Measurements from ENCODE around the gene PEPD.

The PEPD gene

GRCh38 chr19:33554391-33554790 lies 32.8 kb upstream of the PEPD start:
- no peak overlapping the region for H3K27ac Mint-ChIP-seq
- no peaks in the 10 kb centered on the region for H3K9me3 Mint-ChIP-seq
- no peaks in the 10 kb centered on the region for H3K27me3 Mint-ChIP-seq (ENCODE audit: low read depth)
- H3K36me3 Mint-ChIP-seq (ENCODE audit: low read depth), result no peaks in the 10 kb centered on the region
- no peaks in the 10 kb centered on the region for H3K4me1 Mint-ChIP-seq (ENCODE audit: low read depth)
- H3K4me3 Mint-ChIP-seq, result no peak overlapping the region

GRCh38 chr19:33553530-33554310 lies 32.1 kb upstream of the PEPD start:
- Mint-ChIP-seq H3K4me3 (no peak overlapping the region), H3K27ac (no peak overlapping the region), H3K9me3 (no peaks in the 10 kb centered on the region), H3K27me3 (ENCODE audit: low read depth) (no peaks in the 10 kb centered on the region), H3K4me1 (ENCODE audit: low read depth) (no peaks in the 10 kb centered on the region), H3K36me3 (ENCODE audit: low read depth) (no peaks in the 10 kb centered on the region)

GRCh38 chr19:33552928-33553279 lies 31.3 kb upstream of the PEPD start:
- Mint-ChIP-seq H3K4me3 (no peak overlapping the region), H3K9me3 (no peaks in the 10 kb centered on the region), H3K27ac (no peak overlapping the region)

GRCh38 chr19:33552191-33552927 lies 30.8 kb upstream of the PEPD start:
- H3K27ac Mint-ChIP-seq, result no peak overlapping the region
- H3K36me3 Mint-ChIP-seq (ENCODE audit: low read depth), result no peaks in the 10 kb centered on the region
- no peak overlapping the region for H3K4me3 Mint-ChIP-seq
- H3K9me3 Mint-ChIP-seq, result no peaks in the 10 kb centered on the region
- no peaks in the 10 kb centered on the region for H3K4me1 Mint-ChIP-seq (ENCODE audit: low read depth)
- H3K27me3 Mint-ChIP-seq (ENCODE audit: low read depth), result no peaks in the 10 kb centered on the region

More at GRCh38 chr19:33552928-33553279, 31.3 kb upstream of the PEPD start:
- no peaks in the 10 kb centered on the region for H3K36me3 Mint-ChIP-seq (ENCODE audit: low read depth)
- H3K27me3 Mint-ChIP-seq (ENCODE audit: low read depth), result no peaks in the 10 kb centered on the region
- no peaks in the 10 kb centered on the region for H3K4me1 Mint-ChIP-seq (ENCODE audit: low read depth)

GRCh38 chr19:33551676-33552075 lies 30.1 kb upstream of the PEPD start:
- Mint-ChIP-seq H3K27me3 (ENCODE audit: low read depth) (no peaks in the 10 kb centered on the region), H3K9me3 (no peaks in the 10 kb centered on the region), H3K36me3 (ENCODE audit: low read depth) (no peaks in the 10 kb centered on the region), H3K4me1 (ENCODE audit: low read depth) (no peaks in the 10 kb centered on the region), H3K27ac (no peak overlapping the region), H3K4me3 (no peak overlapping the region)

GRCh38 chr19:33550768-33551167 lies 29.2 kb upstream of the PEPD start:
- no peaks in the 10 kb centered on the region for H3K27me3 Mint-ChIP-seq (ENCODE audit: low read depth)
- H3K4me3 Mint-ChIP-seq, result no peak overlapping the region
- H3K36me3 Mint-ChIP-seq (ENCODE audit: low read depth), result no peaks in the 10 kb centered on the region
- H3K4me1 Mint-ChIP-seq (ENCODE audit: low read depth), result no peaks in the 10 kb centered on the region
- no peak overlapping the region for H3K27ac Mint-ChIP-seq
- no peaks in the 10 kb centered on the region for H3K9me3 Mint-ChIP-seq

- no peaks in the 10 kb centered on the region for H3K36me3 Mint-ChIP-seq (ENCODE audit: low read depth)
- H3K27ac Mint-ChIP-seq, result no peak overlapping the region
- no peak overlapping the region for H3K4me3 Mint-ChIP-seq
- no peaks in the 10 kb centered on the region for H3K9me3 Mint-ChIP-seq
- H3K4me1 Mint-ChIP-seq (ENCODE audit: low read depth), result no peaks in the 10 kb centered on the region
- no peaks in the 10 kb centered on the region for H3K27me3 Mint-ChIP-seq (ENCODE audit: low read depth)
These were observed 26.1 kb upstream of the PEPD start for GRCh38 chr19:33547676-33548075.

GRCh38 chr19:33546656-33547055 lies 25.1 kb upstream of the PEPD start:
- Mint-ChIP-seq H3K4me1 (ENCODE audit: low read depth) (no peaks in the 10 kb centered on the region), H3K27me3 (ENCODE audit: low read depth) (no peaks in the 10 kb centered on the region), H3K9me3 (no peaks in the 10 kb centered on the region), H3K27ac (no peak overlapping the region), H3K4me3 (no peak overlapping the region), H3K36me3 (ENCODE audit: low read depth) (no peaks in the 10 kb centered on the region)

GRCh38 chr19:33545217-33545981 lies 23.8 kb upstream of the PEPD start:
- Mint-ChIP-seq H3K9me3 (no peaks in the 10 kb centered on the region), H3K4me3 (no peak overlapping the region), H3K36me3 (ENCODE audit: low read depth) (no peaks in the 10 kb centered on the region), H3K27ac (no peak overlapping the region), H3K27me3 (ENCODE audit: low read depth) (no peaks in the 10 kb centered on the region), H3K4me1 (ENCODE audit: low read depth) (no peaks in the 10 kb centered on the region)

- H3K4me3 Mint-ChIP-seq, result no peak overlapping the region
- no peaks in the 10 kb centered on the region for H3K9me3 Mint-ChIP-seq
- no peaks in the 10 kb centered on the region for H3K36me3 Mint-ChIP-seq (ENCODE audit: low read depth)
- no peak overlapping the region for H3K27ac Mint-ChIP-seq
- no peaks in the 10 kb centered on the region for H3K27me3 Mint-ChIP-seq (ENCODE audit: low read depth)
- no peaks in the 10 kb centered on the region for H3K4me1 Mint-ChIP-seq (ENCODE audit: low read depth)
These were observed 13.6 kb upstream of the PEPD start for GRCh38 chr19:33535226-33535625.

- Mint-ChIP-seq H3K36me3 (ENCODE audit: low read depth) (no peaks in the 10 kb centered on the region), H3K27ac (no peak overlapping the region), H3K4me3 (no peak overlapping the region), H3K9me3 (no peaks in the 10 kb centered on the region), H3K27me3 (ENCODE audit: low read depth) (no peaks in the 10 kb centered on the region), H3K4me1 (ENCODE audit: low read depth) (no peaks in the 10 kb centered on the region)
These were observed 11.4 kb upstream of the PEPD start for GRCh38 chr19:33532859-33533460.

GRCh38 chr19:33530842-33531241 lies 9.3 kb upstream of the PEPD start:
- Mint-ChIP-seq H3K4me3 (no peak overlapping the region), H3K36me3 (ENCODE audit: low read depth) (no peaks in the 10 kb centered on the region), H3K27me3 (ENCODE audit: low read depth) (no peaks in the 10 kb centered on the region), H3K9me3 (no peaks in the 10 kb centered on the region), H3K27ac (no peak overlapping the region), H3K4me1 (ENCODE audit: low read depth) (no peaks in the 10 kb centered on the region)

- H3K4me3 Mint-ChIP-seq, result no peak overlapping the region
- H3K27me3 Mint-ChIP-seq (ENCODE audit: low read depth), result no peaks in the 10 kb centered on the region
- H3K9me3 Mint-ChIP-seq, result no peaks in the 10 kb centered on the region
- H3K4me1 Mint-ChIP-seq (ENCODE audit: low read depth), result no peaks in the 10 kb centered on the region
- H3K27ac Mint-ChIP-seq, result no peak overlapping the region
- H3K36me3 Mint-ChIP-seq (ENCODE audit: low read depth), result no peaks in the 10 kb centered on the region
These were observed 8.7 kb upstream of the PEPD start for GRCh38 chr19:33530296-33530695.

- H3K4me1 Mint-ChIP-seq (ENCODE audit: low read depth), result no peaks in the 10 kb centered on the region
- no peak overlapping the region for H3K27ac Mint-ChIP-seq
- H3K9me3 Mint-ChIP-seq, result no peaks in the 10 kb centered on the region
- no peaks in the 10 kb centered on the region for H3K36me3 Mint-ChIP-seq (ENCODE audit: low read depth)
- H3K4me3 Mint-ChIP-seq, result no peak overlapping the region
- no peaks in the 10 kb centered on the region for H3K27me3 Mint-ChIP-seq (ENCODE audit: low read depth)
These were observed 7.6 kb upstream of the PEPD start for GRCh38 chr19:33529094-33529676.

Data from T-helper 1 cell treated with Interleukin-12 subunit alpha and Interleukin-12 subunit beta and Interleukin-4 antibody, amounts not matched to agents 30 μg/mL and 1 μg/mL, for 36 hours (primary cell).